Measurements from ENCODE around the gene TAC3.

The TAC3 gene

GRCh38 chr12:57016348-57016747 lies at the start of gene TAC3:
TAC3 (minus strand) TSS chr12:57016529; CDS start chr12:57015797, 732 bp downstream.
- TF ChIP-seq FOXM1 (IDR thresholded peaks at IDR 0.05; ENCODE audit: borderline replicate concordance, low read depth) (no peak), YY1 (IDR thresholded peaks at IDR 0.05; ENCODE audit: low read depth) (no peak), EGR1 (IDR thresholded peaks at IDR 0.05) (no peak)

GRCh38 chr12:57063991-57064685 lies 47.8 kb upstream of the TAC3 start:
- no peak for TF ChIP-seq TEAD4 (IDR thresholded peaks at IDR 0.05)
- TF ChIP-seq, protein P1, sequence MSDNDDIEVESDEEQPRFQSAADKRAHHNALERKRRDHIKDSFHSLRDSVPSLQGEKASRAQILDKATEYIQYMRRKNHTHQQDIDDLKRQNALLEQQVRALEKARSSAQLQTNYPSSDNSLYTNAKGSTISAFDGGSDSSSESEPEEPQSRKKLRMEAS (IDR thresholded peaks at IDR 0.05) = no peak
- no peak for TF ChIP-seq CREB1 (IDR thresholded peaks at IDR 0.05; ENCODE audit: low read depth)
- TF ChIP-seq, protein P2, sequence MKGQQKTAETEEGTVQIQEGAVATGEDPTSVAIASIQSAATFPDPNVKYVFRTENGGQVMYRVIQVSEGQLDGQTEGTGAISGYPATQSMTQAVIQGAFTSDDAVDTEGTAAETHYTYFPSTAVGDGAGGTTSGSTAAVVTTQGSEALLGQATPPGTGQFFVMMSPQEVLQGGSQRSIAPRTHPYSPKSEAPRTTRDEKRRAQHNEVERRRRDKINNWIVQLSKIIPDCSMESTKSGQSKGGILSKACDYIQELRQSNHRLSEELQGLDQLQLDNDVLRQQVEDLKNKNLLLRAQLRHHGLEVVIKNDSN (IDR thresholded peaks at IDR 0.05) = no peak
- no peak for TF ChIP-seq TAF1 (IDR thresholded peaks at IDR 0.05; ENCODE audit: low read depth)
- TF ChIP-seq FOXM1 (IDR thresholded peaks at IDR 0.05; ENCODE audit: borderline replicate concordance, low read depth) = no peak
- TF ChIP-seq TCF12 (IDR thresholded peaks at IDR 0.05; ENCODE audit: low read depth) = no peak
- no peak for TF ChIP-seq ZBTB7A (IDR thresholded peaks at IDR 0.05; ENCODE audit: low read depth)
- TF ChIP-seq EP300 (IDR thresholded peaks at IDR 0.05; ENCODE audit: borderline replicate concordance) = no peak
- no peak for TF ChIP-seq EGR1 (IDR thresholded peaks at IDR 0.05)

DNA sequence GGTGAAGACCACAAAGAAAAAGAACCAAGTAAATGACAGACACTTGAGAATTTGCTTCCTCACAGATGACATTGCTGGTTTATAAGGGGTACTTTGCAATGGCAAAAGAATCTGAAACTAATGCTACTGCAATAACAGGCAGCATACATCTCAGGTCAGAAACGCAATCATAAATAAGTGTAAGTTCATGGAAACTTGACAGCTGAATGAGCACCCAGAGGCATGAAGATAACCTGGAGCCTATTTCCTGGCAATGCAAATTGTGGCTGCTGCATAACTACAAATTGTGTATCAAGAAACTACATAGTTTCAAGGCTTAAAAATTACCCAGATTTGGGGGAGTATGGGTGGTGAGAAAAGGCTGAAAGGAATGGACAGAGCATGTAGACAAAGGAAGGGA lies 42.1 kb upstream of the TAC3 start:
- TF ChIP-seq TCF12 (IDR thresholded peaks at IDR 0.05; ENCODE audit: low read depth) (no peak), ZBTB7A (IDR thresholded peaks at IDR 0.05; ENCODE audit: low read depth) (no peak), CEBPB (IDR thresholded peaks at IDR 0.05) (no peak), EP300 (IDR thresholded peaks at IDR 0.05; ENCODE audit: borderline replicate concordance) (no peak), CREB1 (IDR thresholded peaks at IDR 0.05; ENCODE audit: low read depth) (no peak), YY1 (IDR thresholded peaks at IDR 0.05; ENCODE audit: low read depth) (no peak)
- TF ChIP-seq, protein P3, sequence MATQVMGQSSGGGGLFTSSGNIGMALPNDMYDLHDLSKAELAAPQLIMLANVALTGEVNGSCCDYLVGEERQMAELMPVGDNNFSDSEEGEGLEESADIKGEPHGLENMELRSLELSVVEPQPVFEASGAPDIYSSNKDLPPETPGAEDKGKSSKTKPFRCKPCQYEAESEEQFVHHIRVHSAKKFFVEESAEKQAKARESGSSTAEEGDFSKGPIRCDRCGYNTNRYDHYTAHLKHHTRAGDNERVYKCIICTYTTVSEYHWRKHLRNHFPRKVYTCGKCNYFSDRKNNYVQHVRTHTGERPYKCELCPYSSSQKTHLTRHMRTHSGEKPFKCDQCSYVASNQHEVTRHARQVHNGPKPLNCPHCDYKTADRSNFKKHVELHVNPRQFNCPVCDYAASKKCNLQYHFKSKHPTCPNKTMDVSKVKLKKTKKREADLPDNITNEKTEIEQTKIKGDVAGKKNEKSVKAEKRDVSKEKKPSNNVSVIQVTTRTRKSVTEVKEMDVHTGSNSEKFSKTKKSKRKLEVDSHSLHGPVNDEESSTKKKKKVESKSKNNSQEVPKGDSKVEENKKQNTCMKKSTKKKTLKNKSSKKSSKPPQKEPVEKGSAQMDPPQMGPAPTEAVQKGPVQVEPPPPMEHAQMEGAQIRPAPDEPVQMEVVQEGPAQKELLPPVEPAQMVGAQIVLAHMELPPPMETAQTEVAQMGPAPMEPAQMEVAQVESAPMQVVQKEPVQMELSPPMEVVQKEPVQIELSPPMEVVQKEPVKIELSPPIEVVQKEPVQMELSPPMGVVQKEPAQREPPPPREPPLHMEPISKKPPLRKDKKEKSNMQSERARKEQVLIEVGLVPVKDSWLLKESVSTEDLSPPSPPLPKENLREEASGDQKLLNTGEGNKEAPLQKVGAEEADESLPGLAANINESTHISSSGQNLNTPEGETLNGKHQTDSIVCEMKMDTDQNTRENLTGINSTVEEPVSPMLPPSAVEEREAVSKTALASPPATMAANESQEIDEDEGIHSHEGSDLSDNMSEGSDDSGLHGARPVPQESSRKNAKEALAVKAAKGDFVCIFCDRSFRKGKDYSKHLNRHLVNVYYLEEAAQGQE (IDR thresholded peaks at IDR 0.05; ENCODE audit: low read depth) = no peak
- TF ChIP-seq, protein P2 (IDR thresholded peaks at IDR 0.05) = no peak
- TF ChIP-seq, protein P1 (IDR thresholded peaks at IDR 0.05) = no peak

DNA sequence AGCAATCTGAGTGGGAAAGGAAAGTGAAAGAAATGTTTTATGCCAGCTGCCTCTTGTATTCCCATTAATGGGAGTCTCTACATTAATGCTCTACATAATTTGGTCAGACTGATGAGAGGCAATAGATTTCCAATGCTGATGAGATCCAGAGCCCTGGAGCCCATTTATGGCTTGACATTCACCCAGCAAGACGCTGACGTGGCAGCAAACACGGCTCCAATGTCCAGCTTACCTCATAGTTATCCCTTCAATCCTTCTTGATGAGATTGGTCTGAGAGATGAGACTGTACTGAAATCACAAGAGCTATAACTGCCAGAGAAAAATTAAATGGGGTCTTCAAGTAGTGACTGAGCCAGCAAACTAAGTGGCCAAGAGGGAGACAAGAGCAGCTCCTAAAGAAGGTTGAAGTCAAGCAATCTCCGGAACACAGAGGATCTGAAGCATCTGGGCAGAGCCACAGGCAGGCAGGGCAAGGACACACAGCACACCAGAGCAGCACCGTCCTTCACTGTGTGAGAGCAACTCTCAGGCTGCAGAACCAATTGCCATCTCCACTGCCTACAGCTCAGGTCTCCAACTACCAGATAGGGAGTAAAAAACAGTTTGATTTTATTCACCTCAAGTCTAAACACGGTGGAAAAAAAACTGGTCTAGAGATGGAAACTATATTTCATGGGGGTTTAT lies 40.9 kb upstream of the TAC3 start:
- TF ChIP-seq, protein P1 (IDR thresholded peaks at IDR 0.05) = no peak
- TF ChIP-seq EGR1 (IDR thresholded peaks at IDR 0.05) = no peak
- no peak for TF ChIP-seq ZBTB7A (IDR thresholded peaks at IDR 0.05; ENCODE audit: low read depth)
- no peak for TF ChIP-seq FOXM1 (IDR thresholded peaks at IDR 0.05; ENCODE audit: borderline replicate concordance, low read depth)
- TF ChIP-seq TCF12 (IDR thresholded peaks at IDR 0.05; ENCODE audit: low read depth) = no peak
- TF ChIP-seq, protein P3 (IDR thresholded peaks at IDR 0.05; ENCODE audit: low read depth) = no peak
- no peak for TF ChIP-seq TAF1 (IDR thresholded peaks at IDR 0.05; ENCODE audit: low read depth)
- TF ChIP-seq EP300 (IDR thresholded peaks at IDR 0.05; ENCODE audit: borderline replicate concordance) = no peak
- no peak for TF ChIP-seq RAD21 (IDR thresholded peaks at IDR 0.05; ENCODE audit: low read depth)
- TF ChIP-seq, protein P2 (IDR thresholded peaks at IDR 0.05) = no peak
- no peak for TF ChIP-seq CEBPB (IDR thresholded peaks at IDR 0.05)
- no peak for TF ChIP-seq YY1 (IDR thresholded peaks at IDR 0.05; ENCODE audit: low read depth)
- no peak for TF ChIP-seq NFIC (IDR thresholded peaks at IDR 0.05)
- TF ChIP-seq TEAD4 (IDR thresholded peaks at IDR 0.05) = no peak
- TF ChIP-seq CREB1 (IDR thresholded peaks at IDR 0.05; ENCODE audit: low read depth) = no peak

DNA sequence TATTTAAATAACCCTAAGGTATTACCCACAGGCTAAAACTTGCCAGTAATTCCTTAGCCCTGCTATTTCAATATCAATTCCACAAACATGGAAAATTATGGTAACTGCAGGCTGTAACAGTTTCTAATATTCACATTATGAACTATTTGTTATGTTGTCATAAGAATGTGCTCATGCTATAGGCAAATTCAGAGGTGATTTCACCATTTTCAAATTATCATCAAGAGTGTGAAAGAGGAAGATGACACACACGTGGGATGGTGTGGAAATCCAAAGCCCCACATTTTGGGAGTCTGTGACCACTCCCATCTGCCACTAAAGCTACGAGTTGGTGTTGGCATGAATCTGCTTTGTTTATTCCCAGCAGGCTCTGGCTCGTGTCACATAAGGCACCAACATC lies 39.5 kb upstream of the TAC3 start:
- no peak for TF ChIP-seq ZBTB7A (IDR thresholded peaks at IDR 0.05; ENCODE audit: low read depth)
- TF ChIP-seq, protein P1 (IDR thresholded peaks at IDR 0.05) = no peak
- TF ChIP-seq, protein P3 (IDR thresholded peaks at IDR 0.05; ENCODE audit: low read depth) = no peak

Measured in Ishikawa (cell line).